Activated gamma-delta T cell treated with Interleukin-2 at 50 U/mL for 16 hours (primary cell): ENCODE measurements around the gene SCRN1.
"Not testable (repeated sequence)": the region's sequence is repeated elsewhere in the genome, so short reads cannot be mapped to it uniquely, and the experiment has no call there.

Source experiments
- DNase-seq: peaks from one replicate; pipeline ENCODE4 v3.0.0-alpha.2; 2020

SCRN1 gene

DNA sequence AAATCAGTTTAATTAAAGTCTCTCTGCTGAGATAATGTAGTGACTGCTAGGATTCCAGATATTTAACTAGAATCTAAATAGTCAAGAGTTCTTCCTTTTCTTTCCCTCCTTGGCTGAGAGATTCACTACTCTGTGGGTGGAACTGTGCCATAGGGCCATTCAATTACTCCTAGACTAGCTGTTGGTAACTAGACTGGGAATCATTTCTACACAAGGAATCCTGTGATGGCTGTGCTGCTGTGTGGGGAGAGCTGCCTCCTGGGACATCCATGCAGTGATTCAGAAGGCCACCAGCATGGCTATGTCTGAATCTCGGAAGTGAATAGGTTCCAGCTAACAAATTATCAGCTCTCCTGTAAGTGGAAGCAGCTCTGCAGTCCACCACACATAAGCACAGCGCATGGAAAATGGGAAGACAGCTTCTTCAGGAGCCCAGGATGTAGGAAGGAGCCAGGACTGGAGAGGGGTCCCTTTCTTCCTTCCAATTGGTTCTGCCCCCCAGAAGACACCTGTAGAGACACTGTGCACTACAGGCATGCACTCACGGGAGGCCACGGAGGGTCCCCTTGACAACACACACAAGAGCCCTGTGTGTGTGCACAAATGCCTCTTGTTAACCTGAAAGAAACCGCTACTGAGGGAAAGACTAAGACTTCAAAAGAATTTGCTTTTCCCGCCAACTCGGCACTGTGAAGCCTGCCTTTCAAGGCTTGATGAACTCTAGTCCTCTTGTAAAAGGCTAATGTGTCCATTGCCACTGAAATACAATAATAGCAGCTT lies 66.5 kb downstream of the SCRN1 start:
- no peak for DNase-seq

DNA sequence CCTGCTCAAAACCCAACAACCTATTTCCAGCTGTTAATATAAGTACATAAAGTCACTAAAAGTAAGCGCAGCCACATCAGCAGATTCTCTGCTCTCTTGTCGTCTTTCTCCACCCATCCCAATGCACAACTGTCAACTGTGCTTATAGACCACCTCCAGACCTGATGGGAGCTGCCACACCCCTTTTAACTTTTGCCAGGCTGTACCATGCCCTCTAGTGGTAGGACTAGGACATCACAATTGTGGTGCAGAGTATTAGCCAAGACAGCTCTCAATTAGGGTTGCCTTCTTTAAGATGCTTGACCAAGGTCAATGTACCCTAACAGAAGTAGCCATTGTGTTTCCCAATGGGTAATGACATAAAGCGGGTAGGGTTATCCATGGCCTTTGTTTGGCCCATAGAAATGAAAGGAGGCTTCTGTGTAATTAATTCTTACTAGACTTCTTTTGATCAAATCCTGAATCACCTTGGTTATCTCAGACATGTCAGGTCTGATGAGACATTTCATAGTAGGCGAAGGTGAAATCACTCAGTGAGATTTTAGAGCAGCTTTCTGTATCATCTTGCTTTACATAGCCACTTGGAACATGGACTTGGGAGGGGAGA lies 68.1 kb downstream of the SCRN1 start:
- DNase-seq: peak; percentile 36

DNA sequence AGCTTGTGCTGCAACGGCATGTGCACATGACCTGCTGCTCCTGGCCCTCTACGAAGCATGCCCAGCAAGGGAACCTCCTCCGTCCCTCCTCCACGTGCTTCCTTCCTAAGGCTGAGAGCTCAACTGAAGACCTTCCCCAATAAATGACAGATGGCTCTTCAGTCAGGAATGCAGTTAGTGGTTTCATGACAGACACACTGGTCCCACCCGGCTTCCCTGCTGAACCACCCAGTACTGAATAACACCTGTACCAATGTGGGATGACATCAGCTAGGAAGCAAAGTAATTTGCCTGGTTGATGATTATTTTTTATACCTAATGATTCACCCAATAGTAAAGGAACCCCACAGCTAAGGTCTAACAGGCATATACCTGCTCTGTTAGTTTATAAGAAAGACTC lies 69.1 kb downstream of the SCRN1 start:
- DNase-seq: no peak

DNA sequence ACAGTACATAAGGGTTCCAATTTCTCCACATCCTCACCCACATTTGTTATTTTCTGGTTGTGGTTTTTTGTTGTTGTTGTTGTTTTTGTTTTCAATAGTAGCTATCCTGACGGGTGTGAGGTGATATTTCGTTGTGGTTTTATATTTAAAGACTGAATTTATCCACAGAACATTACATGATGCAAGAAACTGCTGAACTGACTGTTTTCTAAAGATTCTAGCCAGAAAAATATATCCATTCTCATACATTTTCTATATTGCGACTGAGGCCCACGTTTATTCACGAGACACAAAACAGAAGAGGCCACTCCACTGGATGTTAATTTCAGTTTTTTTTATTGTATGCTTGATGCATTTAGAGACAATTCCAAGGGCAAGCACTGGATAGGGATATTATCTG lies 69.8 kb downstream of the SCRN1 start:
- DNase-seq: no peak

DNA sequence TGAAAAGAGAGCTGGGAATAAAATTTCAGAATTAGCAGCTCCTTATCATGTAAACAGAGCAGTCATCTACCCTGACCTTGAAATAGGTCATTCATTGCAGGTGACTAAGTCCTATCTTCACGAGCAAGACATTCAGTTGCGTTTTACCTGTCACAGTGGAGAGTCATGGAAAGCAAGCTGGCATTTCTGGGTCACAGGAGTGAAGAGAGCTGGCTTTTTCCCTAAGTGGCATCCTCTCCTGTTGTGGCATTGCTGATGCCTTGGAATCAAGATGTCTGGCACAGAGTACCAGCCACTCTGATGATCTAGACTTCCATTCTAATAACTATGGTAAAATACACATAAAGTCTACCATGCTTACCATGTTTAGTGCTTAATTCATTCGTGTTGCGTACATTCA lies 70.8 kb downstream of the SCRN1 start:
- DNase-seq: no peak

DNA sequence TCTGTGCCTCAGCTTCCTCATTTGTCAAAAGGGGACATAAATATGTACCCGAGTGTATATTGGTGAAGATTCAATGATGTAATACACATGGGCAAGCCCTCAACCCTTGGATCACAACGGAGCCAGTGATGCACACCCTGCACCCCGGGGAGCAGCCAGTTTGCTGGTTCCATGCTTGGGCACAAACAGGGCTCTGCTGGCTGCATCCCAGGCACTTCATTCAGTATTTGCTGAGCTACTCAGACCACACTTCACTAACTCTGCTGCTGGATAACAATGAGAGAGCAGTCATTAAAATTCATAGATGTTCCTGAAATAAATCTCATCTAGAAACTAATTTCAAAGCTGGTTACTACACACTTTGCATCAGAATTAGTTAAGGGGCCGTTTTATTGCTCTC lies 72.0 kb downstream of the SCRN1 start:
- no peak for DNase-seq

DNA sequence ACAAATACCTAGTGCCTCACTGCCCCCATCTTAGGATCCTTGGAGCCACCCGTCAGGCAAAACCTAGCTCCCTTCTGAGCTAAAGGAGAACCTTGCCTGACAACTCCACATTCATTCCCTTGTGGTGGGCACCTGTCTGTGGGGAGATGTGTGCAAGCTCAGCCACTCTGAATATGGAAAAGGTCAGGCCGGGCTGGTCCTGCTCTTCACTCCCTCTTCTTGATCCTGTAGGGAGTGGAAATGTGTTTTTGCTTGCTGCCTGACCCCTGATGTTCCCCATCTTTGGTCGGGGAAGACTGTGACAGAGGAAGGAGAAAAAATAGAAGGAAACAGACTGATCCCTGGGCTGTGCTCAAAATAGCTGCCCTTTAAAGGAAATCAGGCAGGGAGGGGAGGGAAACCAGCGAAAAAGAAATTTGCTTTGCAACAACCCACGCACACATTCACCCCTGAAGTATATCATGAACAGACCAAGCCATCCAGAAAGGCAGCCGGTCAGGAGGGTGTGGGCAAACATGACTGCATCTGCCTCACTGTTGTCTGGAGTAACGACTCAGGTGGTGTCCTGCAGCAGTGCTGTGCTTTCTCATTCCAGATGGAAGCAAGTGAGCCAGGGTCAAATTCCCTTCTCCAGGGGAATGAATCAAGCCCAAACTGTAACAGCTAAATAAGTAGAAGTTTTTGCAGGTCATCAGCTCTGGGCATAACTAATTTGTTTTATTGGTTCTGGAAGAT lies 74.0 kb downstream of the SCRN1 start:
- DNase-seq: no peak

DNA sequence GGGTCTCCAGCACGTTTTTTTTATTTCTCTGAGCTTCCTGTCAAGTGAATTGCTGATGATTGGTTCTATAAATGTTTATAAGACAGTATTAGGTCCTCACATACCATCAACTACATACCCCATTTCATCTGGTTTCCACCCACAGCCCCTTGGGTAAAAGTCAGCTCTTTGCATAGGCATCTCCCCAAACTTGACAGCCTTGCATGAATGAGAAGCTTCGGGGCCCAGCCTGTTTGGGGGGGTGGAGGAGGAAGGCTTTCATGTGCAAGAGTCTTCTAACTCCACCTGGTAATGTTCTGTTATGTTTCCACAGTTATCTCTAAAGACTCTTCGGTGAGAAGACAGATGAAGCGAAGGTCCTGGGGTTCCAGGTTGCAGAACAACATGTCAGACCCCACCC lies 75.4 kb downstream of the SCRN1 start:
- no peak for DNase-seq

DNA sequence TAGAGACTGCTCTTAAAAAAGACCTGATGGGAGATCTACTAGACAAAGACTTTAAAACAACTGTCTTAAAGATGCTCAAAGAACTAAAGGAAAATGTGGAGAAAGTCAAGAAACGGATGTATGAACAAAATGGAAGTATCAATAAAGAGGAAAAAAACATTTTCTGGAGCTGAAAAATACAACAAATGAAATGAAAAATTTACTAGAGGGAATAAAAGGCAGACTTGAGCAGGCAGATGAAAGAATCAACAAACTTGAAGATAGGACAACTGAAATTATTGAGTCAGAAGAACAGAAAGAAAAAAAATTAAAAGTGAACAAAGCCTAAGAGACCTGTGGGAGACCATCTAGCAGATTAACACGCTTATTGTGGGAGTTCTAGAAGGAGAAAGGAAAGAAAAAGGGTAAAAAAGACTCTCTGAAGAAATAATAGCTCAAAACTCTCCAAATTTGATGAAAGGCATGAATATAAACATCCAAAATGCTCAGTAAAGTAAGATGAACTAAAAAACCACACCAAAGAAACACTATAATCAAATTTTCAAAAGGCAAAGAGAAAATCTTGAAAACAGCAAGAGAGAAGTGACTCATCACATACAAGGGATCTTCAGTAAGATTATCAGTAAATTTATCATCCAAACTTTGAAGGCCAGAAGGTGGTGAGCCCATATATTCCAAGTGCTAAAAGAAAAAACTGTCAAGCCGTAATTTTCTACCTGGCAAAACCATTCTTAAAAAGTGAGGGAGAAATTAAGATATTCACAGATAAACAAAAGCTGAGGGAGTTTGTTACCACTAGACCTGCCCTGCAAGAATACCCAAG lies 83.2 kb downstream of the SCRN1 start:
- no peak for DNase-seq

DNA sequence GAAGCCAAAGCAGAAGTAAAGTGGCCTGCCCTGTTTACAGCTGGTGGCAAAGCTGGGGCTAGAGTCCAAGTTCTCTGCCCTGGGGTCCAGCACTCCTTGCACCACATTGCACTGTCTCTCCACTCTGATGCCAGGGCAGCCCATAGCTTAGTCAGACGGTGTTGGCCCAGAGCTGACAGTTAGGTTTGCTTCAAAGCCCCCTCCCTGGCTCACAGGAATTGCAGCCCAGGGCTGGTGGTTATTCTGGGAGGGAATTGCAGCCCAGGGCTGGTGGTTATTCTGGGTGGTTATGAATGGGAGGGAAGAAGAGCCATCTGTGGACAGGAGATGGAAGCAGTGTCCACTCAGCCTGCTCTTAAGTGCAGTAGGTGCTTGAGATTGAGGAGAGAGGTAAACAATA lies 88.9 kb downstream of the SCRN1 start:
- DNase-seq: no peak

DNA sequence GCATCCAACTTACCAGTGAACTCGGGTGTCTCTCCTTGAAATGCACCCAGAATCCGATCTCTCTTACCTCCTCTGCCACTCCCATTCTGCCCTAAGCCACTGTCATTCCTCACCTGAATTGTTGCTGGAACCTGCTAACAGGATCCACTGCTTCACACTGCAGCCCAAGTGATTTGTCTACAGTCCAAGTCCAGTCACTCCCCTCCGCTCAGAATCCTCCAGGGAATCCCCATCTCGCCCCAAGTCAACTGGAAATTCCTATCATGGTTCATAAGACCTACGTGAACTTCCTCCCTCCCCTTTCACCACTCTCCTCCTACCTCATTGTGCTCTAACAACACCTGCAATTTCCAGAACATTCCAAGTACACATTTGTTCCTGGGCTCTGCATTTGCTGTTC lies 91.3 kb downstream of the SCRN1 start:
- no peak for DNase-seq

DNA sequence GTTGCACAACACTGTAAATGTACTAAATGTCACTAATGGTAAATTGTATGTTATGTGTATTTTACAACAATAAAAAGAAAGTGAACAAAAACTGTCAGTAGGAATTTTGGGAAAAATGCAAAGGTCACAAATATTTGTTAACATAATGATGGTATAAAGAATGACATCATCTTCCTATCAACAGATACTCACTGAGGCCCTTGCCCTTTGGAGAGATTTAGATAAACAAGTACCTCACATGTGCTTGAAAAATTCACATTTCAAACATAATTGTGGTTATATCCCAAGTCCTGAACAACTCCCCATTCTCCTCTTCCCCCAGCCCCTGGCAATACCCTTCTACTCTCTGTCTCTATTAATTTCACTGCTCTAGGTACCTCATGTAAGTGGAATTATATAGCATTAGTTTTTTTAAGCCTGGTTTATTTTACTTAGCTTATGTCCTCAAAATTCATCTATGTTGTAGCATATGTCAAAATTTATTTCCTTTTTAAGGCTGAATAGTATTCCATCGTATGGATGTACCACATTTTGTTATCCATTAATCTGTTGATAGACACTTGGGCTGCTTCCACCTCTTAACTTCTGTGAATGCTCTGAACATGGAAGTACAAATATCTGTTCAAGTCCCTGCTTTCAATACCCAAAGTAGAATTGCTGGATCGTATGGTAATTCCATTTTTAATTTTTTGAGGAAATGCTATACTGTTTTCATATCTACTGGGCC lies 92.8 kb downstream of the SCRN1 start:
- no peak for DNase-seq

DNA sequence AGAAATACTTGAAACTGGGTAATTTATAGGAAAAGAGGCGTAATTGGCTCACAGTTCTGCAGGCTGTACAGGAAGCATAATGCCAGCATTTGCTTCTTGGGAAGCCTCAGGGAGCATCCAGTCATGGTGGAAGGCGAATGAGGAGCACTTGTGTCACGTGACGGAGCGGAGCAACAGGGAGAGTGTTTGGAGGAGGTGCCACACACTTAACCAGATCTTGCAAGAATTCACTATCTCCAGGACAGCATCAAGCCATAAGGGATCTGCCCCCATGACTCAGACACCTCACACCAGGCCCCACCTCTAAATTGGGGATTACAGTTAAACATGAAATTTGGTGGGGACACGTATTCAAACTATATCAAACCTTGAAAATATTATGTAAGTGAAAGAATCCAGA lies 94.0 kb downstream of the SCRN1 start:
- DNase-seq: no peak

DNA sequence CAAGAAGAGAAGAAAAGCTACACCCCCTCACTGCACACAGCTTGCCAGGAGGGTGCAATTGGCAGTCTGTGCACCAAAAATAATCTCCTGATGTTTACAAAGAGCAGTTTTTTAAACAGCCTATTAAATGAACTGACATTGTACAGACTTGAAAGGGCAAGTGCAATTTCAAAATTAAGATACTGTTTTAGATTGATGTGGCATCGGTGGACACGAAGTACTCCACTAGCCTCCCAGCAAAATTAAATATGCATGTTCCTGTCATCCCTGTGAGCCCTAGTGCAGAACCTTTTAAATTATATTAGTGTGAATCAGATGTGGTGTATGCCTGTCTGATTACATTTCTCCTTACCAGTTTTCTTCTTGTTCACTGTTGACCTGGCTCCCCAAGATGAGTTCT lies 95.3 kb downstream of the SCRN1 start:
- DNase-seq: no peak

DNA sequence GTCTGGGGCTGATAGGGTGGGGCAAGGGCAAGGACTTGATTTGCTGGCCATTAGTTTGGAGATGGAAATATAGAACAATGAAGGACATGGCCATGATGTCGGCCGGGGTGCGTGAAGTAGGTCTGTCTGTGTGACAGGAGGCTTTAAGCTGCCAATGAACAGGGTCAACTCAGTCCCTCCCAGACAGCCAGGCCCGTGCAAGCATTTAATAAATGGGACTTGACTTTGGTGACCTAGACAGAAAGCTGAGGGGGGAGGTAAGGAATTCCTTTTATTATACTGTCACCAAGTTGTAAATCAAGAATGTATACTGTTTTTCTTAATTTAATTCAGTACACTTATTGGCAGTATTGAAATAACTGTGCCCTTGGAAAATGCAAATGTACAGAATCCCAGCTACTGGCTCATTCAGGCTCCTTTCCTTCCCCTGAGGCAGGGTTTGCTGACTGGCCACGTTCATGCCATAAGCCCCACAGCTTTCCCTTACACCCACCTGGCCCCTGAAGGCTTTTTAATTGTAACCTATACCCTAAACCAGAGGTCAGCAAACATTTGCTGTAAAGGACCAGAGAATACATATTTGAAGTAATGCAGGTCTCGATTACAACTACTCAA lies 96.1 kb downstream of the SCRN1 start:
- no peak for DNase-seq

DNA sequence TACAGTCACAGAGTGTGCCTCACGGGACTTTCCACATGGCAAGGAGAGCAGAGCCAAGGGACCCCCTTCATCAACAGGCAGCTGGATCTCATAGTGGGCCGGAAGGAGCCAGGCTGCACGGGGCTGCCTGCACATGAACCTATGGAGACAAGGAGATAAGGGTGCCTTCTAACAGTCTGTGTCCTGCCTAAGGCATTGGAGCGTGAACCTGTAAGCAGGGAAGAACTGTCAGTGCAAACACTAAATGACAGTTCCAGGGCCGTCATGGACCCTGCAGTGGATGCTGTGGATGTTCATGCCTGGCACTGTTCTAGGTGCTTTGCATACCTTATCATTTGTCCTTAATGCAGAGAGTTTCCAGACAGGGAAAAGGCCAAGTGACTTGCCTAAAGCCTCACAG lies 97.4 kb downstream of the SCRN1 start:
- DNase-seq: no peak

DNA sequence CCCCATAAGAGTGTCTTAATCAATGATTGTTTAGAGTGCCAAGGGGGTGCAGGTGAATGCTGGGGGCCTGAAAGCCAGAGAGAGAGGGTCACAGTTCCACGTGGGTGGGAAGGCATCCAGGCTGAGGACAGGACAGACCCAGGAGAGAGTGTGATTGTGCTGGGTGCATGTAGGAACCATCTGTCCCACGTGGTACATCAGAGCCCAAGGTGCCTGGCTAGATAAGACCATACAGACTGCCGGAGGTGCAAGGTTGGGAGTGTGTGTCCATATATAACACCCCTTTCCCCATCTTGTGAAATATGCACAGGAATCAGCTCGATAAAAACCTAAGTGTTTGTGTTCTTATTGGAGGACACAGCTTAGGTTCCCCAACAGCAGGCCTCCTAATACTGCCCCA lies 97.8 kb downstream of the SCRN1 start:
- no peak for DNase-seq

DNA sequence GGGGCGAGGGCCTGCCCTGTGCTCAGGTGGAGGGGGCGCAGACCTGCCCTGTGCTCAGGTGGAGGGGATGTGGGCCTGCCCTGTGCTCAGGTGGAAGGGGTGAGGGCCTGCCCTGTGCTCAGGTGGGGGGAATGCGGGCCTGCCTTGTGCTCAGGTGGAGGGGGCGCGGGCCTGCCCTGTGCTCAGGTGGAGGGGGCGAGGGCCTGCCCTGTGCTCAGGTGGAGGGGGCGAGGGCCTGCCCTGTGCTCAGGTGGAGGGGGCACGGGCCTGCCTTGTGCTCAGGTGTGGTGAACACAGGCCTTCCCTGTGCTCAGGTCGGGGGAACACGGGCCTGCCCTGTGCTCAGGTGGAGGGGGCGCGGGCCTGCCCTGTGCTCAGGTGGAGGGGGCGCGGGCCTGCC lies 98.8 kb downstream of the SCRN1 start:
- not testable (repeated sequence) for DNase-seq

DNA sequence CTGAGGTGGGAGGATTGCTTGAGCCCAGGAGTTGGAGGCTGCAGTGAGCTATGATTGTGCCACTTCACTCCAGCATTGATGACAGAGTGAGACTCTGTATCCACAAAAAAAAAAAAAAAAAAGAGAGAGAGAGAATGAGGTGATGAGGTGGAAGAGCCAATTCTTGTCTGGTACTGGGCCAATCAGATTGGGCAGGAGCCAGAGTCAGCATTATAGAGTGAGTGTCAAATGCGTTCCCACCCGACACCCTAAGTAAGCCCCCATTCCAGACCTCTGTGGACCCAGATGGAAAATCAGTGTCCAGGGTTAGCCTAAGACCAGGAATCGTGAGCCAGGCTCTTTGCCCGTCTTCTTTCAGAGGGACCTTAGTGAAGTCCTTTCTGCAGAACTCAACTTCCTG lies 99.3 kb downstream of the SCRN1 start:
- DNase-seq: no peak

DNA sequence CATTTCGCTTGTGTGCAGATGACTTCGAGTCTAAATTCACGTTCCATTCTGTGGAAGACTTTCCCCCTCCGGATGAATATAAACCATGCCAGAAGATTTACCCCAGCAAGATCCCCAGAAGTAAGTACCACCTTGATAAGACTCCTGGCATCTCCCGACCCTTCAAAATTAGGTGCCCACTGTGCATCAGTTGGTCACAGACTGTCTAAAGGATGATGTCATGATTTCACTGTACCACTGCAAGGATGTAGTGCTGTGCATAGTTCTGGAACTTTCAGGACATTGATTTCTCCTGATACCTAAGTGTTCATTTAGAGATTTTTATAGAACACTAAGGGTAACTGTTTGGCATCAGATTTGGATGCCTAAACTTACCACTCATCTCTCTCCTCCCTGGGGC lies 100.3 kb downstream of the SCRN1 start:
- DNase-seq: no peak

DNA sequence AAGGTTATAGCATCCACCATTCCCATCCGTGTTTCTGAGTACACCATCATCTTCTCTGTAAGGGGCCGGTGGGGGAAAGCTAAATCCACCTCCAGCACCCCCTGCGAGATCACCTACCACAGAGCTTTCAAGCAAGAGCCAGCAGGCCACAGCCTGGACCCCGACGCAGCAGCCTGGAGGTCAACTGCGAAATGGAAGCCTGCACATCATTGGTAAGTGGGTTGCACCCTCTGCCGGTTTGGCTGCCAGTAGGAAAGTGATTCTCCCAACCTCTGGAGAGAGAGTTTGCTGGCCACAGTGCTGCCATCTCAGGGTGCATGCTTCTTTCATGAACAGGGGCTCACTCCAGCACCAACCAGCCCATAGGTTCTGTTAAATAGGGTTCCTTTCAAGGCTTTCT lies 101.6 kb downstream of the SCRN1 start:
- DNase-seq: no peak

DNA sequence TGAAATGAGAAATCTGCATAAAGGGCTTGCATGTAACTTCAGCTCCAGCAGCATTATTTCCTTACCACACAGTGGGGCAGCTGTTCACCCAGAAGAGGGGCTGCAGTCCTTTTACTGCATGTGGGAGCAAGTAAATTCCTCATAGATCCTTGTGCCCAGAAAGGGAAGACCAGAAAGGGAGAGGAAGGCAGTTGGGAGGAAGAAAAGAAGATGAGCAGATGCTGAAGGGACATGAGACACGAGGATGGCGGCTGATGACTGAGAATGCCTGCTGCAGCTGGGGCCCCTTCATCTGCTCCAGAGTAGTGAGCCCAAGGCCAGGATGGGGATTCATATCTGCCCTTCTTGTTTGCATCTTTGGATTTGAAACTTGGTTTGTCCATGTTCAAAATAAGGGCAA lies 102.8 kb downstream of the SCRN1 start:
- no peak for DNase-seq
